Epithelial cell of esophagus (primary cell): Measurements from ENCODE around the gene DNAH17.
A peak's percentile ranks its signal among the peaks of the same experiment; 100 is the strongest.

Experiments
- DNase-seq: peaks from one replicate; pipeline ENCODE4 v3.0.0; 2010; ENCODE audit warnings: low read depth
- H3K4me3 ChIP-seq: 2 replicates; pipeline ENCODE4 v1.5.1; 2011; ENCODE audit warnings: mild to moderate bottlenecking, low read length, control low read depth
- CTCF ChIP-seq: IDR thresholded peaks from 2 replicates; pipeline ENCODE4 v1.5.1; 2011; ENCODE audit warnings: low read depth, mild to moderate bottlenecking, low read length, control low read depth, inconsistent platforms; ENCODE audit not compliant: insufficient read depth; ENCODE audit errors: missing control alignments

Gene DNAH17

GRCh38 chr17:78605429-78605828 is 28.2 kb upstream of the DNAH17 start:
- TF ChIP-seq CTCF: no peak
- H3K4me3 ChIP-seq: no peak overlapping the region
- no peak for DNase-seq

DNA sequence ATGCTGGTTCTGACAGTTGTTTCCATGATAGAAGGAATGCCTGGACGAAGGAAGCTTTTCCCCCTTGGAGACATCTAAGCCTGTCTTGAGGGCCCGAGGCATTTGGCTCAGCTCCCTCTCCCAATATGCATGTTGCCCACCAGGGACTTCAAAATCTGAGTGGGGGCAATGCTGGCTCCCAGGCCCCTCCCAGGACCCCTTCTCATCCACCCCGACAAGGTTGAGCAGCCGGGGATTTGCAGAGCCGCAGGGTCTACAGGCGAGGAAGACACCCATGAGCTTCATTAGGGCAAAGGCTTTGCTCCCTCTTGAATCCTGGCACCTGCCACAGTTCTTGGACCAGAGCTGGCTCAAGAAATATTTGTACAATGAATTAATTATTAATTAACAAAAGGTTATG is 25.1 kb upstream of the DNAH17 start:
- TF ChIP-seq CTCF: no peak
- DNase-seq: no peak
- H3K4me3 ChIP-seq: no peak overlapping the region

DNA sequence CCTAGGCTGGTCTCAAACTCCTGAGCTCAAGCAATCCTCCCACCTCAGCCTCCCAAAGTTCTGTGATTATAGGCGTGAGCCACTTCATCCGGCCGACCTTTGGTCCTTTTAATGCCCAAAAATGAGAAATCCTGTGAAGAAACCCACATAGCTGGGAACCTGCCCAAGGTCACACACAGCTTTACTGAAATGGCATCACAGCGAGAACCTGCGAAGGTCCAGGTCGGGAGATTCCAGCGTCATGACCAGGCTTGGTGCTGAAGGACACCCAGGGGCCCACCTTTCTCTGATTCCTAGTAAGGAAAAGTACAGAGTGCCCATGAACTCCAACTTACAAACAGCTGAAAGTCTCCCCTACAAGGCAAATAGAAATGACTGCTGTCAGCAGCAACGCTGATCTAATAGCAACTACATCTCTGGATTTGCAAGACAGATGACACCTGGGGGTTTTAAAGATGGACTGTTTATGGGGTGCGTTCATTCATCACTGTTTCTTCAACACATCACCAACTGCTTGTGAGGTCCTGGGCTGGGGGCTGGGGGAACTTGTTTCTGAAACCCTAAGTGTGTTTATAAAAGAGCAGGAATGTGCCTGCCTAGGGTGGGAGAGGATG is 24.5 kb upstream of the DNAH17 start:
- DNase-seq: no peak
- no peak for TF ChIP-seq CTCF
- no peak overlapping the region for H3K4me3 ChIP-seq

DNA sequence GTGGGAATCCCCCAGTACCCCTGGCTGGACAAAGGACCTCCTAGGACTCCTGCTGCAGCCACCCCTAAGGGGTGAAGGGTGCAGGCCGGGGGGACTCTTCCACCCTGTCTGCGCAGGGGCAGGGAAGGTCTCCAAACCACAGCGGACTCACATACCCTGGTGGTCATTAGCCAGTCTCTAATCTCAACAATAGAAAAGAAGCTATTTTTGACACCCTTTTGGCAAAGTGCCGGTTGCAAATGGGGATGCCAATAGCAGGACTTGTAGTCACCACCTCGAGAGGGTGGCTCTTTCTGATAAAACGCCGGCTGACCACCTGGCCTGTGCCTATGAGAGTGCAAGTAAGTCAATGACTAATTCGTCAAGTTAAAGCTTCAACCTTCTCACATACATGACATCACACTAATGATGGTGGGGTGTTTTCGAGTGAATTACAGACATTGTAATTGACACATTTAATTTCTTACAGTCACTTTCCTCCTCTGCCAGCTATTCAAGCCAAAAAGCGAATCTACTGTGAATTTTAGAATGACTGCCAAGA is 23.1 kb upstream of the DNAH17 start:
- peak; percentile 42 for DNase-seq
- no peak for TF ChIP-seq CTCF
- no peak overlapping the region for H3K4me3 ChIP-seq

DNA sequence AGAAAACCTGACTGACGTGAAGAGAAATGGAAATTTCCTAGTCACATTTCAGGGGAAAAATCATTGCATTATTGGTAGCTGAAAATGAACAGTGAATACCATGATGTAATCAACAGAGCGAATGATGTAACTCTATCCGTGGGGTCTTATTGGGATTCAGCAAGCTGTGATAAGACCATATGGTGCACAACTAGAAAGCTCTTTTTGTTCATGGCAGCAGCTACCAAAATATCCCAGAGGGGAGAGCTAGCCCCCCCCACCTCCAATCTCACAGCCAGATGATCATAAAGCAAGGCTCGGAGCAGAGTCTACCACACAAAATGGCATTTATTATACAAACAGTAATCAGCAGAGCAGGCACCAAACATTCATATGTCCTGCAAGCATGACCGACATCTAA is 22.2 kb upstream of the DNAH17 start:
- TF ChIP-seq CTCF: no peak
- no peak overlapping the region for H3K4me3 ChIP-seq
- no peak for DNase-seq

GRCh38 chr17:78598013-78598471 is 20.8 kb upstream of the DNAH17 start:
- DNase-seq: peak; percentile 45
- no peak for TF ChIP-seq CTCF
- H3K4me3 ChIP-seq: no peak overlapping the region
